ENCODE results near the gene SCAMP1.

Gene SCAMP1

GRCh38 chr5:78513441-78513840 lies 153.0 kb downstream of the SCAMP1 start:
- DNase-seq (ENCODE audit: low spot score): no peak

GRCh38 chr5:78514427-78515330 lies 154.3 kb downstream of the SCAMP1 start:
- DNase-seq (ENCODE audit: low spot score): no peak

- DNase-seq (ENCODE audit: low spot score): no peak
Measured at GRCh38 chr5:78515670-78516069, 155.3 kb downstream of the SCAMP1 start.

- DNase-seq (ENCODE audit: low spot score): no peak
Measured at GRCh38 chr5:78518365-78519197, 158.2 kb downstream of the SCAMP1 start.

- DNase-seq (ENCODE audit: low spot score): no peak
Measured at GRCh38 chr5:78519198-78519941, 159.0 kb downstream of the SCAMP1 start.

GRCh38 chr5:78521455-78521854 lies 161.0 kb downstream of the SCAMP1 start:
- DNase-seq (ENCODE audit: low spot score): no peak

- no peak for DNase-seq (ENCODE audit: low spot score)
Measured at GRCh38 chr5:78522476-78523260, 162.3 kb downstream of the SCAMP1 start.

- DNase-seq (ENCODE audit: low spot score): no peak
Measured at GRCh38 chr5:78523314-78524193, 163.1 kb downstream of the SCAMP1 start.

- no peak for DNase-seq (ENCODE audit: low spot score)
Measured at GRCh38 chr5:78526049-78526525, 165.7 kb downstream of the SCAMP1 start.

GRCh38 chr5:78527054-78527859 lies 166.8 kb downstream of the SCAMP1 start:
- peak; percentile 94 for DNase-seq (ENCODE audit: low spot score)

GRCh38 chr5:78527925-78528324 lies 167.5 kb downstream of the SCAMP1 start:
- no peak for DNase-seq (ENCODE audit: low spot score)
